B cell (primary cell): ENCODE measurements around the gene CCR6. TPM values are rescaled to one million over a fixed set of nuclear protein-coding genes. Genes with fewer than 3 reads are reported as not detected.

Source experiments
- ATAC-seq: fragments of 200-7000 bp; cut with Tn5 transposase; one replicate; pipeline ENCODE4 v1.10.0; 2021; ENCODE audit warnings: low read depth, mild to moderate bottlenecking, moderate number of reproducible peaks, moderate library complexity
- CTCF ChIA-PET: fragments of 350-600 bp; sonication (Branson Sonifier 250); formaldehyde crosslinking; loops from one replicate; lab custom pipeline; 2021; ENCODE audit warnings: antibody characterized with exemption, inconsistent platforms; lab: Charles Lee
- POLR2A ChIA-PET: fragments of 350-600 bp; sonication (Branson Sonifier 250); formaldehyde crosslinking; loops from one replicate; lab custom pipeline; 2021; ENCODE audit warnings: antibody characterized with exemption; lab: Charles Lee
- DNase-seq: peaks from one replicate; pipeline ENCODE4 v3.0.0; 2013
- H2AFZ ChIP-seq: 2 replicates; pipeline ENCODE4 v1.6.1; 2012; ENCODE audit warnings: mild to moderate bottlenecking, low read depth, low read length; ENCODE audit not compliant: insufficient read depth, poor library complexity, severe bottlenecking
- H3K27ac ChIP-seq, 2 donors: 1 replicate in 1 of 2; 2 replicates in 1 of 2; pipeline ENCODE4 v1.5.1; 2012 to 2013; ENCODE audit warnings: low read length in 2 of 2, mild to moderate bottlenecking in 2 of 2, moderate library complexity in 1 of 2
- H3K27me3 ChIP-seq, 4 experiments: fragments of 200-600 bp in 1 of 4; sonication (generic) in 1 of 4; replicated peaks in 1 of 4; 1 replicate in 2 of 4; 2 replicates in 2 of 4; pipeline versions ENCODE4 v1.6.1 to v1.7.0; 2013 to 2016; ENCODE audit warnings: low read length in 3 of 4, mild to moderate bottlenecking in 2 of 4, mixed read lengths in 1 of 4, moderate library complexity in 1 of 4; ENCODE audit not compliant: insufficient read depth in 4 of 4, control insufficient read depth in 3 of 4; ENCODE audit errors: control extremely low read depth in 1 of 4
- H3K36me3 ChIP-seq, 2 experiments: replicated peaks in 1 of 2; 1 replicate in 1 of 2; 2 replicates in 1 of 2; pipeline versions ENCODE4 v1.6.1 to v1.7.1; 2013; ENCODE audit warnings: low read length in 1 of 2; ENCODE audit not compliant: insufficient read depth in 2 of 2, control insufficient read depth in 1 of 2; ENCODE audit errors: control extremely low read depth in 1 of 2, extremely low read depth in 1 of 2
- H3K4me1 ChIP-seq, 2 donors: fragments of 200-600 bp in 1 of 2; sonication (generic) in 1 of 2; 1 replicate in 1 of 2; 2 replicates in 1 of 2; pipeline versions ENCODE4 v1.5.1 to v1.6.1; 2013 to 2017; ENCODE audit warnings: low read length in 2 of 2; ENCODE audit not compliant: control insufficient read depth in 2 of 2, insufficient read depth in 2 of 2
- H3K4me2 ChIP-seq: replicated peaks from 2 replicates; pipeline ENCODE3; 2012; ENCODE audit warnings: mild to moderate bottlenecking, low read depth, low read length; ENCODE audit not compliant: poor library complexity, severe bottlenecking
- H3K4me3 ChIP-seq, 5 experiments: fragments of 200-600 bp in 1 of 5; sonication (generic) in 1 of 5; 1 replicate in 3 of 5; 2 replicates in 2 of 5; pipeline versions ENCODE4 v1.5.1 to v1.7.0; 2011 to 2016; ENCODE audit warnings: low read length in 4 of 5, mild to moderate bottlenecking in 4 of 5, low read depth in 2 of 5, control low read depth in 1 of 5, moderate library complexity in 1 of 5; ENCODE audit not compliant: insufficient read depth in 1 of 5; ENCODE audit errors: control extremely low read depth in 1 of 5, extremely low read depth in 1 of 5
- H3K79me2 ChIP-seq: fragments of 200-600 bp; sonication (generic); one replicate; pipeline ENCODE4 v1.6.0; 2016; ENCODE audit warnings: low read length; ENCODE audit not compliant: control insufficient read depth, insufficient read depth
- H3K9ac ChIP-seq: fragments of 200-600 bp; sonication (generic); 2 replicates; pipeline ENCODE4 v1.6.1; 2017; ENCODE audit warnings: mild to moderate bottlenecking, low read length, moderate library complexity
- H3K9me3 ChIP-seq, 3 donors: one replicate each; pipeline versions ENCODE4 v1.6.1 to v1.7.1; 2013; ENCODE audit warnings: low read length in 2 of 3; ENCODE audit not compliant: control insufficient read depth in 2 of 3, insufficient read depth in 1 of 3; ENCODE audit errors: control extremely low read depth in 1 of 3
- H4K20me1 ChIP-seq: 2 replicates; pipeline ENCODE4 v1.6.0; 2012; ENCODE audit warnings: mild to moderate bottlenecking, low read length; ENCODE audit not compliant: insufficient read depth, control insufficient read depth, poor library complexity, severe bottlenecking
- H3K27ac Mint-ChIP-seq: one replicate; pipeline ENCODE4 v1.8.0; 2021; ENCODE audit warnings: mixed read lengths
- H3K27me3 Mint-ChIP-seq: one replicate; pipeline ENCODE4 v1.8.0; 2021; ENCODE audit warnings: mixed read lengths
- H3K4me1 Mint-ChIP-seq: one replicate; pipeline ENCODE4 v1.8.0; 2021; ENCODE audit warnings: mixed read lengths
- H3K4me3 Mint-ChIP-seq: one replicate; pipeline ENCODE4 v1.8.0; 2021; ENCODE audit warnings: mixed read lengths
- H3K9me3 Mint-ChIP-seq: one replicate; pipeline ENCODE4 v1.8.0; 2022; ENCODE audit warnings: mixed read lengths; ENCODE audit not compliant: insufficient read depth
- EZH2 ChIP-seq: IDR thresholded peaks from 2 replicates; pipeline ENCODE4 v1.6.1; 2012; ENCODE audit warnings: borderline replicate concordance, low read depth, mild to moderate bottlenecking, moderate library complexity, low read length; ENCODE audit not compliant: insufficient read depth, poor library complexity, severe bottlenecking
- WGBS: methylation state at CpG from one replicate; pipeline ENCODE4 v1.1.5; 2013; ENCODE audit warnings: missing lambda C conversion rate; ENCODE audit not compliant: insufficient coverage; 5-methylcytosine and 5-hydroxymethylcytosine counted together
- intact Hi-C: fragments of 100-400 bp; cut with micrococcal nuclease; formaldehyde crosslinking; loops from one replicate; pipeline ENCODE4 v1.10.0; 2022
- polyA plus RNA-seq: library from polyadenylated mRNA; depleted of rRNA; stranded (reverse); fragments of >200 nt; gene quantifications from 2 replicates; pipeline ENCODE4 v1.2.3, GENCODE V29; 2012
- total RNA-seq, 2 donors: library from RNA; stranded (reverse); fragments of 120-200 nt in 1 of 2; gene quantifications; 1 replicate in 1 of 2; 2 replicates in 1 of 2; pipeline versions ENCODE4 v1.2.3 to v1.2.4, GENCODE V29; 2013 to 2022
- TF ChIP-seq, protein P1 (sequence below): fragments of 200-600 bp; IDR thresholded peaks from one replicate; pipeline ENCODE4 v1.8.0; 2022; ENCODE audit warnings: antibody characterized with exemption, mild to moderate bottlenecking

Gene CCR6
- total and polyA plus RNA-seq, 2 donors (not counting 1 experiment from before 2014, with no cell fraction given): 18.2 to 30.9 TPM

DNA sequence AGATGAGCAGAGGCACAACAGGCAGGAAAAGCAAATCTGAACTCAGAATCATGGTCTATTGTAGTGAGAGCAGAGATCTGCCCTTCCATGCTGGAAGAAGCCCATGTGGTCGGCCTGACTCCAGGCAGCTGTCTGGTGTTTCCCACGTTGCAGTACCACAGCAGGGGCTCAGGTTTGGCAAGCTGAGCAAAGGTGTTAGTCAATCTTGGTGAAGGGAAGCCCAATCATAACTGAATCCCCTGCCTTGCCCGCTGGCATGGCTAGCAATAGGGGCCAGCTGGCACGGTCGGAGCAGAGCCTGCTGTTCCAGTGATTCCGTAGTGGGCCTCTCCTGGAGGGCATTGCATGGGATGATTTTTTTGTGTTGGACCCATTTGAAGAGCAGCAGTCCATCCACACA, 17.8 kb upstream of the CCR6 start:
- intact Hi-C loops: no loop called here

DNA sequence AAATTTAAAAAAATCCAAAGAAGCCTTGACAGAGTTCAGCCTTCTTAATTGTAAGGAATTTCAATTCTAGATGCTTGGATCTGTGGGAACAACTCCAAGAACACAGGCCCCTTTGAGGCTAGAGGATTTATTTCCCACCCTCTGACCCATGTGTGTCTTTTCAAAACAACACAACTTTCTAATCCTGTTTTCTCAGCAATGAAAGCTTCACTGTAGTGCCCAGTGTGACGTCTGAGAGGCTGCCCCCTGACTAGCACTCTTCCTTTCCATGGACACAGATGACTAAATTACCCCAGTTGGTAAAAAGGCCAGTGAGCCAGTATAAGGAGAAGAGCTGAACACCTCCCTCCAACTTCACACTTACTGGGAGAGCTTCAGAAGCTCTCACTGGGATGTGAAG, 16.5 kb upstream of the CCR6 start:
- Histone ChIP-seq H3K36me3 (no peaks in the 10 kb centered on the region), H2AFZ (no peak overlapping the region), H3K9ac (no peak overlapping the region), H4K20me1 (no peaks in the 10 kb centered on the region), H3K9me3 (peaks cover 0 to 4% (median 0%) of the 10 kb centered on the region in 3 donors), H3K79me2 (peaks cover 70% of the 10 kb centered on the region), H3K27ac (no peak overlapping the region), H3K4me1 (peaks cover 97 to 98% of the 10 kb centered on the region in 2 donors), H3K4me3 (no peak overlapping the region), H3K4me2 (no peak overlapping the region), H3K27me3 (no peaks in the 10 kb centered on the region)
- ATAC-seq (no peak), DNase-seq (no peak)
- Mint-ChIP-seq H3K27me3 (no peaks in the 10 kb centered on the region), H3K9me3 (no peaks in the 10 kb centered on the region), H3K4me3 (no peak overlapping the region), H3K27ac (no peak overlapping the region), H3K4me1 (peaks cover 92% of the 10 kb centered on the region)
- TF ChIP-seq EZH2: no peak
- TF ChIP-seq, protein P1, sequence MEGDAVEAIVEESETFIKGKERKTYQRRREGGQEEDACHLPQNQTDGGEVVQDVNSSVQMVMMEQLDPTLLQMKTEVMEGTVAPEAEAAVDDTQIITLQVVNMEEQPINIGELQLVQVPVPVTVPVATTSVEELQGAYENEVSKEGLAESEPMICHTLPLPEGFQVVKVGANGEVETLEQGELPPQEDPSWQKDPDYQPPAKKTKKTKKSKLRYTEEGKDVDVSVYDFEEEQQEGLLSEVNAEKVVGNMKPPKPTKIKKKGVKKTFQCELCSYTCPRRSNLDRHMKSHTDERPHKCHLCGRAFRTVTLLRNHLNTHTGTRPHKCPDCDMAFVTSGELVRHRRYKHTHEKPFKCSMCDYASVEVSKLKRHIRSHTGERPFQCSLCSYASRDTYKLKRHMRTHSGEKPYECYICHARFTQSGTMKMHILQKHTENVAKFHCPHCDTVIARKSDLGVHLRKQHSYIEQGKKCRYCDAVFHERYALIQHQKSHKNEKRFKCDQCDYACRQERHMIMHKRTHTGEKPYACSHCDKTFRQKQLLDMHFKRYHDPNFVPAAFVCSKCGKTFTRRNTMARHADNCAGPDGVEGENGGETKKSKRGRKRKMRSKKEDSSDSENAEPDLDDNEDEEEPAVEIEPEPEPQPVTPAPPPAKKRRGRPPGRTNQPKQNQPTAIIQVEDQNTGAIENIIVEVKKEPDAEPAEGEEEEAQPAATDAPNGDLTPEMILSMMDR: no peak
- 80% methylated on average over 1 of the region's 1 CpG for WGBS
- CTCF ChIA-PET: interaction anchor here (1.1 kb wide), 1 partner anchor 11 kb away, joined by 4 read pairs; no protein-coding TSS in a partner anchor
- intact Hi-C loops: no loop called here
- POLR2A ChIA-PET: interaction anchor here (1.0 kb wide), 1 partner anchor 17 kb away, joined by 3 read pairs; no protein-coding TSS in a partner anchor

More for the DNA sequence above, 17.8 kb upstream of the CCR6 start:
- no peak overlapping the region for H3K4me3 Mint-ChIP-seq
- TF ChIP-seq, protein P1: no peak
- TF ChIP-seq EZH2: no peak
- ATAC-seq: no peak
- no peak overlapping the region for H3K27ac ChIP-seq
- H4K20me1 ChIP-seq: no peaks in the 10 kb centered on the region
- ChIA-PET CTCF (interaction anchor here (1.0 to 1.6 kb wide), 2 partner anchors 19 to 24 kb away, joined by 3 to 4 read pairs; no protein-coding TSS in a partner anchor), POLR2A (interaction anchor here (1.8 kb wide), 1 partner anchor 19 kb away, joined by 4 read pairs; no protein-coding TSS in a partner anchor)
- H3K9ac ChIP-seq: no peak overlapping the region
- peaks cover 92% of the 10 kb centered on the region for H3K4me1 Mint-ChIP-seq
- no peaks in the 10 kb centered on the region for H3K36me3 ChIP-seq
- H3K4me2 ChIP-seq: peak overlapping the region; percentile 60
- DNase-seq: no peak
- WGBS: 97% methylated on average over 3 of the region's 6 CpGs
- H3K9me3 Mint-ChIP-seq: no peaks in the 10 kb centered on the region
- no peak overlapping the region for H3K4me3 ChIP-seq
- no peaks in the 10 kb centered on the region for H3K27me3 Mint-ChIP-seq
- peaks cover 66% of the 10 kb centered on the region for H3K79me2 ChIP-seq
- H3K27ac Mint-ChIP-seq: peak overlapping the region; percentile 61
- no peaks in the 10 kb centered on the region for H3K27me3 ChIP-seq
- H2AFZ ChIP-seq: no peak overlapping the region
- peaks cover 0 to 4% (median 3%) of the 10 kb centered on the region in 3 donors for H3K9me3 ChIP-seq
- H3K4me1 ChIP-seq: peaks cover 95 to 98% of the 10 kb centered on the region in 2 donors
